Activated CD8-positive, alpha-beta T cell treated with anti-CD3 and anti-CD28 coated beads for 36 hours (primary cell): ENCODE measurements around the gene DYNC2LI1. TPM values are rescaled to one million over a fixed set of nuclear protein-coding genes. Genes with fewer than 3 reads are reported as not detected.

Experiments
- ATAC-seq: fragments of 200-7000 bp; cut with Tn5 transposase; one replicate; pipeline ENCODE4 v1.10.0; 2021; ENCODE audit warnings: mild to moderate bottlenecking, moderate library complexity
- CTCF ChIA-PET: fragments of 350-600 bp; sonication (Branson Sonifier 250); formaldehyde crosslinking; loops from one replicate; lab custom pipeline; 2021; ENCODE audit warnings: antibody characterized with exemption; lab: Charles Lee
- POLR2A ChIA-PET: fragments of 350-600 bp; sonication (Branson Sonifier 250); formaldehyde crosslinking; loops from one replicate; lab custom pipeline; 2021; ENCODE audit warnings: antibody characterized with exemption; lab: Charles Lee
- DNase-seq: peaks from one replicate; pipeline ENCODE4 v3.0.0-alpha.2; 2020
- H3K27ac Mint-ChIP-seq: one replicate; pipeline ENCODE4 v1.8.0; 2021; ENCODE audit warnings: mild to moderate bottlenecking, mixed read lengths
- H3K27me3 Mint-ChIP-seq: one replicate; pipeline ENCODE4 v1.8.0; 2021; ENCODE audit warnings: mixed read lengths
- H3K36me3 Mint-ChIP-seq: one replicate; pipeline ENCODE4 v1.8.0; 2021; ENCODE audit warnings: low read depth, mixed read lengths
- H3K4me1 Mint-ChIP-seq: one replicate; pipeline ENCODE4 v1.8.0; 2021; ENCODE audit warnings: low read depth, mixed read lengths
- H3K4me3 Mint-ChIP-seq: one replicate; pipeline ENCODE4 v1.8.0; 2021; ENCODE audit warnings: mild to moderate bottlenecking, moderate library complexity, mixed read lengths
- H3K9me3 Mint-ChIP-seq: one replicate; pipeline ENCODE4 v1.8.0; 2021; ENCODE audit warnings: mixed read lengths
- CTCF ChIP-seq: fragments of 200-600 bp; IDR thresholded peaks from one replicate; pipeline ENCODE4 v1.8.0; 2022; ENCODE audit warnings: antibody characterized with exemption, mild to moderate bottlenecking
- intact Hi-C: fragments of 100-400 bp; cut with micrococcal nuclease; formaldehyde crosslinking; loops from one replicate; pipeline ENCODE4 v1.10.0; 2022
- total RNA-seq, 2 experiments: library from RNA; stranded (reverse); gene quantifications; one replicate each; pipeline ENCODE4 v1.2.3, GENCODE V29; 2021

DYNC2LI1 gene
- total RNA-seq, 2 experiments from 2014 or later: 6.3 to 6.9 TPM

GRCh38 chr2:43751476-43751990 is 22.3 kb upstream of the DYNC2LI1 start:
- ChIA-PET CTCF (no interaction called here), POLR2A (no interaction called here)
- Mint-ChIP-seq H3K27ac (no peak overlapping the region), H3K9me3 (no peaks in the 10 kb centered on the region), H3K4me1 (no peaks in the 10 kb centered on the region), H3K27me3 (no peaks in the 10 kb centered on the region), H3K36me3 (no peaks in the 10 kb centered on the region), H3K4me3 (no peak overlapping the region)
- DNase-seq (no peak), ATAC-seq (no peak)
- intact Hi-C loops: no loop called here
- no peak for TF ChIP-seq CTCF

- H3K9me3 Mint-ChIP-seq: no peaks in the 10 kb centered on the region
- H3K27ac Mint-ChIP-seq: no peak overlapping the region
- H3K27me3 Mint-ChIP-seq: no peaks in the 10 kb centered on the region
- H3K4me1 Mint-ChIP-seq: no peaks in the 10 kb centered on the region
- no peaks in the 10 kb centered on the region for H3K36me3 Mint-ChIP-seq
- ChIA-PET POLR2A (no interaction called here), CTCF (no interaction called here)
- H3K4me3 Mint-ChIP-seq: no peak overlapping the region
- no peak for DNase-seq
- intact Hi-C loops: no loop called here
- TF ChIP-seq CTCF: no peak
- no peak for ATAC-seq
Measured at GRCh38 chr2:43752302-43752701, 21.5 kb upstream of the DYNC2LI1 start.

- CTCF ChIA-PET: no interaction called here
Measured at GRCh38 chr2:43754180-43754579, 19.7 kb upstream of the DYNC2LI1 start.

GRCh38 chr2:43758739-43759138 is 15.1 kb upstream of the DYNC2LI1 start:
- CTCF ChIA-PET: no interaction called here
- Mint-ChIP-seq H3K4me1 (no peaks in the 10 kb centered on the region), H3K27me3 (peaks cover 2% of the 10 kb centered on the region), H3K36me3 (no peaks in the 10 kb centered on the region), H3K9me3 (no peaks in the 10 kb centered on the region), H3K4me3 (no peak overlapping the region), H3K27ac (no peak overlapping the region)
- no peak for DNase-seq
- TF ChIP-seq CTCF: no peak
- intact Hi-C loops: no loop called here
- POLR2A ChIA-PET: no interaction called here
- ATAC-seq: no peak

More at GRCh38 chr2:43754180-43754579, 19.7 kb upstream of the DYNC2LI1 start:
- ATAC-seq: no peak
- H3K9me3 Mint-ChIP-seq: no peaks in the 10 kb centered on the region
- intact Hi-C loops: no loop called here
- H3K27ac Mint-ChIP-seq: no peak overlapping the region
- POLR2A ChIA-PET: no interaction called here
- H3K4me1 Mint-ChIP-seq: no peaks in the 10 kb centered on the region
- no peaks in the 10 kb centered on the region for H3K27me3 Mint-ChIP-seq
- no peak overlapping the region for H3K4me3 Mint-ChIP-seq
- TF ChIP-seq CTCF: no peak
- H3K36me3 Mint-ChIP-seq: no peaks in the 10 kb centered on the region
- no peak for DNase-seq

- no peaks in the 10 kb centered on the region for H3K36me3 Mint-ChIP-seq
- no peak for TF ChIP-seq CTCF
- H3K27me3 Mint-ChIP-seq: peaks cover 2% of the 10 kb centered on the region
- CTCF ChIA-PET: no interaction called here
- POLR2A ChIA-PET: interaction anchor here (0.6 kb wide), 1 partner anchor 427 kb away, joined by 3 read pairs; no protein-coding TSS in a partner anchor
- ATAC-seq (no peak), DNase-seq (no peak)
- H3K27ac Mint-ChIP-seq: no peak overlapping the region
- no peaks in the 10 kb centered on the region for H3K9me3 Mint-ChIP-seq
- H3K4me1 Mint-ChIP-seq: no peaks in the 10 kb centered on the region
- intact Hi-C loops: no loop called here
- H3K4me3 Mint-ChIP-seq: no peak overlapping the region
Measured at GRCh38 chr2:43759195-43759594, 14.6 kb upstream of the DYNC2LI1 start.
